GM12865 (cell line): ENCODE results near the gene STXBP5.

ENCODE experiments used
- DNase-seq: peaks from one replicate; pipeline ENCODE4 v3.0.0; 2010; ENCODE audit warnings: low read depth
- H3K4me3 ChIP-seq: 2 replicates; pipeline ENCODE4 v1.5.1; 2011; ENCODE audit warnings: mild to moderate bottlenecking, low read depth, low read length, control low read depth
- TF ChIP-seq, protein P1 (sequence below): IDR thresholded peaks from 2 replicates; pipeline ENCODE4 v1.5.1; 2011; ENCODE audit warnings: low read length, control low read depth, low read depth, inconsistent platforms; ENCODE audit not compliant: insufficient read depth; ENCODE audit errors: missing control alignments

The STXBP5 gene

DNA sequence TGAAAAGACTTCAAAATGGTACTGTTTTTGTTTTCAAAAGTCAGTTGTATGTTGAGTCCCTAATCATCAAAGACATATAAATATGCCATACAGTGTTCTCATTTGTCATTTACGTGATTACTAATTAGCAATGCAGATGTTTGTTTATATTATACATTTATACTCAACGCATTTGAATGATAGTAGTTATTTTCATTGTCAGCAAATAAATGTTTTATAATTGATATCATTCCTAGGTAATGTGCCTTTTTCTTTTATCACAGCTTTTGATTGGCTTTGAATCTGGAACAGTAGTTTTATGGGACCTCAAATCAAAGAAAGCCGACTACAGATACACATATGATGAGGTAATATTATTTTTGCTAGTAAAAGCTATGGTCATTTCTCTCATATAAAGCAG, 62.6 kb downstream of the STXBP5 start:
- DNase-seq = no peak
- no peak overlapping the region for H3K4me3 ChIP-seq
- TF ChIP-seq, protein P1, sequence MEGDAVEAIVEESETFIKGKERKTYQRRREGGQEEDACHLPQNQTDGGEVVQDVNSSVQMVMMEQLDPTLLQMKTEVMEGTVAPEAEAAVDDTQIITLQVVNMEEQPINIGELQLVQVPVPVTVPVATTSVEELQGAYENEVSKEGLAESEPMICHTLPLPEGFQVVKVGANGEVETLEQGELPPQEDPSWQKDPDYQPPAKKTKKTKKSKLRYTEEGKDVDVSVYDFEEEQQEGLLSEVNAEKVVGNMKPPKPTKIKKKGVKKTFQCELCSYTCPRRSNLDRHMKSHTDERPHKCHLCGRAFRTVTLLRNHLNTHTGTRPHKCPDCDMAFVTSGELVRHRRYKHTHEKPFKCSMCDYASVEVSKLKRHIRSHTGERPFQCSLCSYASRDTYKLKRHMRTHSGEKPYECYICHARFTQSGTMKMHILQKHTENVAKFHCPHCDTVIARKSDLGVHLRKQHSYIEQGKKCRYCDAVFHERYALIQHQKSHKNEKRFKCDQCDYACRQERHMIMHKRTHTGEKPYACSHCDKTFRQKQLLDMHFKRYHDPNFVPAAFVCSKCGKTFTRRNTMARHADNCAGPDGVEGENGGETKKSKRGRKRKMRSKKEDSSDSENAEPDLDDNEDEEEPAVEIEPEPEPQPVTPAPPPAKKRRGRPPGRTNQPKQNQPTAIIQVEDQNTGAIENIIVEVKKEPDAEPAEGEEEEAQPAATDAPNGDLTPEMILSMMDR = no peak

DNA sequence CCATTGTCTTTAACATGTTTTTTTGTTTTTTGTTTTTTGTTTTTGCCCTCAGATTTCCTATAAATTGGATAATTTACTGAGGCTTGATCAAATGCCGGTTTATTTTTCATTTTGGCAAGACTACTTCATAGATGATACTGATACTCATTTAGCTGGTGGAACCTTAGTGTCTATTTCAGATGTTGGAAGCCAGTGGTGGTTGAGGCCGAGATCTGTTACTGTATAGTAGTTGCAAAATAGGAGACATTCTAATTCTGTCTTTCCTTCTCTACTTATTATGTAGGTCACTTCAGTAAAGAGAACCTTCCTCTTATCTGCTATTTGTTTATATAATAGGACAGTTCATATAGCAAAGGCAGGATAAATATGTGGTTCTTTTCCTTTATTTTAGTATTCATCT, 63.4 kb downstream of the STXBP5 start:
- TF ChIP-seq, protein P1 = no peak
- no peak overlapping the region for H3K4me3 ChIP-seq
- DNase-seq = no peak

DNA sequence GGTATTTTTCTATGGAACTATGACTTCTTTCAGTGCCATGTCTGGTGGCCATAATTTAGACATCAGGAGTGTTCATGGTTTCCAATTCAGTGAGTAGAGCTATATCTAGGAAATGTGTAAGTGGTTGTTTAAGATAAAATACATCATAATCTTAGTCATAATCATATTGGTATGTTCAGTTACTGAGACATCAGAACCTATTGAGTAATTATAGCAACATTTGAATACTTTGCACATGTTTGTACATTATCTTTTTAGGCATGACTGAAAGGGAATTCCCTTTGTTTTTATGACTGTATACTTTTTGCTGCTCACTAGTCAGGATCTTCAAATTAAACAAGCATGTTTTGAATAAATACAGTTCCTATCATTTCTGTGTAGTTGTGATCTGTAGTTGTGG, 64.0 kb downstream of the STXBP5 start:
- no peak overlapping the region for H3K4me3 ChIP-seq
- DNase-seq = no peak
- TF ChIP-seq, protein P1 = no peak

DNA sequence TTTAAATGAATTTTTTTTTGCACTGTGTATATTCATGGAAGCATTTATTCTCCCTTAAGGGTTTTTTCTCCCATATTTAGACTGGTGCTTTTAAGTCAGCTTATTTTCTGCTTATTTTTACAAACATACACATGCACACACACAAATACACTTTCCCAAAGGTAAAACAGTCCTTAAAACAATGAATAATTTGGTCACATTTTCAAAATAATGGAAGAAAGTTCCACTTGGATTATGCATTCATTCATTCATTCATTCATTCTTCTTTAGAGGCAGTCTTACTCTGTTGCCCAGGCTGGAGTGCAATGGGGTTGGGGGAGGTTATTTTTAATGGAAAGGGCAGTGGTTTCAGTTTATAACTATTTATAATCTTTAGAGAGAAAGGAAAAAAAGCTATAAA, 69.8 kb downstream of the STXBP5 start:
- DNase-seq = no peak
- H3K4me3 ChIP-seq = no peak overlapping the region
- TF ChIP-seq, protein P1 = no peak

DNA sequence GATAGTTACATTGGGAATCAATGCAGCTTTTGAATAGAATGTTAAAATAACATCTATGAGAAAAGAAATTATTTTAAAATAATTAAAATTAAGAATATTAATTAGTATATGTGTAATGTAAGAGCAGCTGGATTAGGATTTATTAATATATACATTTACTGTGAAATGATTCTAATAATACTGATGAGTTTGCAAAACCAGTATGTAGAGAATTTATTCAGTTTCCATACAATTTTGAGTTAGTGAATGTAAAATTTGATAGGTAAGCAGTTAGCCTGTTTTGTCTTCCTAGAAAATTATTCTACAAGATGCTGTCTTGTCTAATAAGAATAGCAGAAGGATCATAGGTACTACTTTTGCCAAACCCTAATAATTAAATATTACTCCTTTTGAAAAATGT, 70.6 kb downstream of the STXBP5 start:
- TF ChIP-seq, protein P1 = no peak
- no peak for DNase-seq
- H3K4me3 ChIP-seq = no peak overlapping the region

DNA sequence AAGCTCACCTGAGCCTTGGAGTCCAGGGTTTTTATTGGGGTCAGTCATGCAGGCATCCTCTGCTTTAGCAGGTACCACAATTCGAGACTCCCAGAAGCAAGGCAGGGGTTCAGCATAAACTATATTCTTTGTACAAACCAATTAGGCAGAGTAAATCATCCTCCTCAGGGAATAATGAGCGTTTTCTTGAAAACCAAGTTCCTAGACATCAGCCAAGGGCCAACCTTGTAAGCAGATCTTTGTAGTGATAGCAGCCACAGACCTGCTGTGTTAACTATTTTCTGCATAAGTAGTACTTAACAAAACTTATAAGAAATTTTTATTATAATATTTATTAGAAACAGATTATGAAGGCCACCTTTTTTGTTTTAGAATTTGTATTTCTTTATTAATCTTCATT, 74.7 kb downstream of the STXBP5 start:
- DNase-seq = no peak
- TF ChIP-seq, protein P1 = no peak
- no peak overlapping the region for H3K4me3 ChIP-seq

DNA sequence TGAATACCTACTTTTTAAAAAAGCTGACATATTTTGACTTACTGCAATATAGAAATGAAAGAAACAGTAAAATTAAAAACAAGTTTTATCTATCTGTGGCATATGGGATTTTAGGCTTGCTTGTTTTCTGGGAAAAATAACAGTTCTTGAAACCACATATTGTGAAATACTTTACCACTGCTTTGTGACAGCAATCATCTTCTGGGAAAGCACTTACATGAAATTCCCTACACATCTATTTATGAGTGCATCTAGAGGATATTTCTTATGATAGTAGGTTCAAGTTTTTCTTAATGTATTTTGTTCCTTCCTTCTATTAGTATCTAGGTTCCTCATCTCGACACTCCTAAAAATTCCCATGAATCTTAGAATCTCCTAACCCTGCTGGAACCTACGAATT, 75.2 kb downstream of the STXBP5 start:
- no peak for DNase-seq
- H3K4me3 ChIP-seq = no peak overlapping the region
- TF ChIP-seq, protein P1 = no peak
